CD14-positive monocyte (primary cell): ENCODE data around the gene PMEPA1. TPM values are rescaled to one million over a fixed set of nuclear protein-coding genes. Genes with fewer than 3 reads are reported as not detected.

Experiments used
- DNase-seq, 3 donors: peaks; one replicate each; pipeline ENCODE4 v3.0.0-alpha.2; 2011 to 2022
- H2AFZ ChIP-seq: 2 replicates; pipeline ENCODE4 v1.6.0; 2012; ENCODE audit warnings: mild to moderate bottlenecking, low read depth, low read length, inconsistent platforms; ENCODE audit not compliant: insufficient read depth, poor library complexity, severe bottlenecking
- H3K27ac ChIP-seq, 2 donors: 1 replicate in 1 of 2; 2 replicates in 1 of 2; pipeline ENCODE4 v1.5.1; 2012 to 2013; ENCODE audit warnings: low read length in 2 of 2, control low read depth in 1 of 2, inconsistent platforms in 1 of 2, low read depth in 1 of 2, mild to moderate bottlenecking in 1 of 2
- H3K27me3 ChIP-seq, 2 donors: one replicate each; pipeline versions ENCODE4 v1.6.0 to v1.6.1; 2011 to 2013; ENCODE audit warnings: low read length in 2 of 2; ENCODE audit not compliant: control insufficient read depth in 2 of 2, insufficient read depth in 2 of 2
- H3K36me3 ChIP-seq, 2 donors: replicated peaks in 1 of 2; 1 replicate in 1 of 2; 2 replicates in 1 of 2; pipeline versions ENCODE4 v1.5.1 to v1.6.1; 2012 to 2013; ENCODE audit warnings: low read length in 2 of 2, control low read depth in 1 of 2, inconsistent platforms in 1 of 2, mild to moderate bottlenecking in 1 of 2; ENCODE audit not compliant: insufficient read depth in 2 of 2, control insufficient read depth in 1 of 2
- H3K4me1 ChIP-seq, 2 donors: 1 replicate in 1 of 2; 2 replicates in 1 of 2; pipeline versions ENCODE4 v1.5.1 to v1.6.1; 2012 to 2013; ENCODE audit warnings: low read length in 2 of 2, control low read depth in 1 of 2, inconsistent platforms in 1 of 2, mild to moderate bottlenecking in 1 of 2, moderate library complexity in 1 of 2; ENCODE audit not compliant: insufficient read depth in 2 of 2, control insufficient read depth in 1 of 2
- H3K4me2 ChIP-seq: replicated peaks from 2 replicates; pipeline ENCODE3; 2012; ENCODE audit warnings: low read length, moderate library complexity, mild to moderate bottlenecking; ENCODE audit not compliant: poor library complexity, severe bottlenecking; ENCODE audit errors: extremely low read depth
- H3K4me3 ChIP-seq, 3 experiments: fragments of 200-600 bp in 1 of 3; sonication (generic) in 1 of 3; replicated peaks in 1 of 3; 1 replicate in 2 of 3; 2 replicates in 1 of 3; pipeline ENCODE4 v1.5.1; 2011 to 2013; ENCODE audit warnings: low read length in 3 of 3, mild to moderate bottlenecking in 3 of 3, control low read depth in 2 of 3, low read depth in 2 of 3, inconsistent platforms in 1 of 3, moderate library complexity in 1 of 3
- H3K79me2 ChIP-seq: 2 replicates; pipeline ENCODE4 v1.6.0; 2012; ENCODE audit warnings: mild to moderate bottlenecking, control low read depth, inconsistent platforms, low read length, moderate library complexity; ENCODE audit not compliant: insufficient read depth
- H3K9ac ChIP-seq: 2 replicates; pipeline ENCODE4 v1.6.0; 2017; ENCODE audit warnings: low read length, mild to moderate bottlenecking; ENCODE audit not compliant: insufficient read depth, poor library complexity, severe bottlenecking
- H3K9me3 ChIP-seq, 2 donors: replicated peaks in 1 of 2; 1 replicate in 1 of 2; 2 replicates in 1 of 2; pipeline versions ENCODE4 v1.5.1 to v1.6.1; 2012 to 2013; ENCODE audit warnings: low read length in 2 of 2, control low read depth in 1 of 2; ENCODE audit not compliant: control insufficient read depth in 1 of 2, insufficient read depth in 1 of 2
- H4K20me1 ChIP-seq: 2 replicates; pipeline ENCODE4 v1.6.0; 2012; ENCODE audit warnings: mild to moderate bottlenecking, low read length, control low read depth, moderate library complexity; ENCODE audit not compliant: insufficient read depth
- H3K27ac Mint-ChIP-seq, 7 donors: one replicate each; pipeline ENCODE4 v1.8.0; 2020; ENCODE audit warnings: mild to moderate bottlenecking in 7 of 7, mixed read lengths in 7 of 7, moderate library complexity in 6 of 7, inconsistent platforms in 2 of 7
- H3K27me3 Mint-ChIP-seq, 3 donors: one replicate each; pipeline ENCODE4 v1.8.0; 2021 to 2022; ENCODE audit warnings: low read depth in 3 of 3, mild to moderate bottlenecking in 3 of 3, mixed read lengths in 3 of 3, moderate library complexity in 3 of 3, inconsistent platforms in 1 of 3
- H3K36me3 Mint-ChIP-seq, 2 donors: one replicate each; pipeline ENCODE4 v1.8.0; 2020; ENCODE audit warnings: mixed read lengths in 2 of 2, inconsistent platforms in 1 of 2, mild to moderate bottlenecking in 1 of 2
- H3K4me1 Mint-ChIP-seq: one replicate; pipeline ENCODE4 v1.8.0; 2020; ENCODE audit warnings: mild to moderate bottlenecking, mixed read lengths
- H3K4me3 Mint-ChIP-seq, 2 donors: one replicate each; pipeline ENCODE4 v1.8.0; 2020; ENCODE audit warnings: mild to moderate bottlenecking in 2 of 2, mixed read lengths in 2 of 2, moderate library complexity in 1 of 2
- H3K9me3 Mint-ChIP-seq, 7 donors: one replicate each; pipeline ENCODE4 v1.8.0; 2020 to 2022; ENCODE audit warnings: mixed read lengths in 7 of 7, mild to moderate bottlenecking in 6 of 7, moderate library complexity in 6 of 7, inconsistent platforms in 2 of 7
- CTCF ChIP-seq: fragments of 200-600 bp; IDR thresholded peaks from one replicate; pipeline ENCODE4 v1.8.0; 2022; ENCODE audit warnings: antibody characterized with exemption, mild to moderate bottlenecking
- WGBS: methylation state at CpG from one replicate; pipeline ENCODE4 v1.1.5; 2013; ENCODE audit warnings: missing lambda C conversion rate; ENCODE audit not compliant: insufficient coverage; 5-methylcytosine and 5-hydroxymethylcytosine counted together
- intact Hi-C, 2 donors: fragments of 100-400 bp; cut with micrococcal nuclease; formaldehyde crosslinking; loops; one replicate each; pipeline versions ENCODE4 v1.15.0 to v1.15.1; 2023
- polyA plus RNA-seq, 3 donors: library from polyadenylated mRNA; depleted of rRNA in 1 of 3; unstranded in 2 of 3; stranded (reverse) in 1 of 3; fragments of 300-500 nt in 2 of 3; fragments of >200 nt in 1 of 3; fragmentation: Illumina TruSeq in 2 of 3; gene quantifications; 1 replicate in 2 of 3; 2 replicates in 1 of 3; pipeline ENCODE4 v1.2.3, GENCODE V29; 2012 to 2021

The PMEPA1 gene
- polyA plus RNA-seq, 3 donors, result 0.12 to 0.73 (median 0.59) TPM

- no peaks in the 10 kb centered on the region for H3K36me3 ChIP-seq
- H3K4me2 ChIP-seq, result no peak overlapping the region
- Mint-ChIP-seq H3K4me3 (no peak overlapping the region), H3K4me1 (peaks cover 4% of the 10 kb centered on the region), H3K27ac (no peak overlapping the region), H3K9me3 (no peaks in the 10 kb centered on the region), H3K27me3 (peaks cover 1 to 9% (median 2%) of the 10 kb centered on the region in 3 donors), H3K36me3 (no peaks in the 10 kb centered on the region)
- no peaks in the 10 kb centered on the region for H3K4me1 ChIP-seq
- no peaks in the 10 kb centered on the region for H3K79me2 ChIP-seq
- no peak overlapping the region for H3K27ac ChIP-seq
- intact Hi-C loops, result no loop called here
- no peaks in the 10 kb centered on the region for H3K9me3 ChIP-seq
- H3K27me3 ChIP-seq, result no peaks in the 10 kb centered on the region
- WGBS, result 96% methylated on average over 19 of the region's 23 CpGs
- H2AFZ ChIP-seq, result no peak overlapping the region
- DNase-seq, result no peak
- H4K20me1 ChIP-seq, result no peaks in the 10 kb centered on the region
- TF ChIP-seq CTCF, result no peak
- H3K4me3 ChIP-seq, result no peak overlapping the region
- H3K9ac ChIP-seq, result no peak overlapping the region
These were observed 19.9 kb downstream of the PMEPA1 start for GRCh38 chr20:57689745-57690481.

GRCh38 chr20:57688864-57689263 is 21.0 kb downstream of the PMEPA1 start:
- Histone ChIP-seq H3K79me2 (no peaks in the 10 kb centered on the region), H3K9me3 (no peaks in the 10 kb centered on the region), H3K4me2 (no peak overlapping the region), H3K9ac (no peak overlapping the region), H3K27ac (no peak overlapping the region), H4K20me1 (no peaks in the 10 kb centered on the region), H3K4me3 (no peak overlapping the region), H2AFZ (no peak overlapping the region), H3K4me1 (no peaks in the 10 kb centered on the region), H3K36me3 (no peaks in the 10 kb centered on the region), H3K27me3 (no peaks in the 10 kb centered on the region)
- H3K9me3 Mint-ChIP-seq, result no peaks in the 10 kb centered on the region
- H3K36me3 Mint-ChIP-seq, result no peaks in the 10 kb centered on the region
- H3K27me3 Mint-ChIP-seq, result peaks cover 0 to 7% (median 2%) of the 10 kb centered on the region in 3 donors
- H3K27ac Mint-ChIP-seq, result no peak overlapping the region
- WGBS, result 94% methylated on average over 7 of the region's 16 CpGs
- no peak for TF ChIP-seq CTCF
- intact Hi-C loops, result no loop called here
- no peak for DNase-seq
- peaks cover 4% of the 10 kb centered on the region for H3K4me1 Mint-ChIP-seq
- no peak overlapping the region for H3K4me3 Mint-ChIP-seq
